Mesenchymal stem cell (in vitro differentiated cells and primary cell): ENCODE results near the gene AKT2.

Source experiments
- DNase-seq: peaks from one replicate; pipeline ENCODE4 v3.0.0-alpha.2; 2013
- H2AFZ ChIP-seq: one replicate; pipeline ENCODE4 v1.6.1; 2013; ENCODE audit warnings: low read depth, mild to moderate bottlenecking, control low read depth, inconsistent platforms, low read length, moderate library complexity
- H2AK5ac ChIP-seq: 2 replicates; pipeline ENCODE4 v1.6.1; 2013; ENCODE audit warnings: low read length, moderate library complexity, mild to moderate bottlenecking, inconsistent platforms; ENCODE audit not compliant: severe bottlenecking
- H2BK120ac ChIP-seq: one replicate; pipeline ENCODE4 v1.6.1; 2013; ENCODE audit warnings: low read depth, mild to moderate bottlenecking, inconsistent platforms, low read length, moderate library complexity
- H2BK12ac ChIP-seq, 2 experiments: one replicate each; pipeline ENCODE4 v1.6.1; 2013; ENCODE audit warnings: inconsistent platforms in 2 of 2, low read length in 2 of 2, mild to moderate bottlenecking in 2 of 2, moderate library complexity in 2 of 2, control low read depth in 1 of 2
- H2BK15ac ChIP-seq: one replicate; pipeline ENCODE4 v1.6.1; 2013; ENCODE audit warnings: mild to moderate bottlenecking, low read depth, inconsistent platforms; ENCODE audit not compliant: poor library complexity, severe bottlenecking
- H2BK5ac ChIP-seq: 2 replicates; pipeline ENCODE4 v1.6.1; 2013; ENCODE audit warnings: low read depth, mild to moderate bottlenecking, low read length, control low read depth, inconsistent platforms; ENCODE audit not compliant: poor library complexity, severe bottlenecking
- H3K14ac ChIP-seq, 2 experiments: one replicate each; pipeline ENCODE4 v1.6.1; 2013; ENCODE audit warnings: inconsistent platforms in 2 of 2, low read length in 2 of 2, control low read depth in 1 of 2, mild to moderate bottlenecking in 1 of 2, moderate library complexity in 1 of 2
- H3K18ac ChIP-seq, 2 experiments: one replicate each; pipeline ENCODE4 v1.6.1; 2013; ENCODE audit warnings: inconsistent platforms in 2 of 2, low read length in 2 of 2, control low read depth in 1 of 2, low read depth in 1 of 2, mild to moderate bottlenecking in 1 of 2
- H3K23ac ChIP-seq, 2 experiments: one replicate each; pipeline ENCODE4 v1.6.1; 2013; ENCODE audit warnings: inconsistent platforms in 2 of 2, low read length in 2 of 2, mild to moderate bottlenecking in 2 of 2, moderate library complexity in 2 of 2, control low read depth in 1 of 2
- H3K27ac ChIP-seq: 2 replicates; pipeline ENCODE4 v1.5.1; 2013; ENCODE audit warnings: mild to moderate bottlenecking, moderate library complexity, low read length, control low read depth, inconsistent platforms; ENCODE audit not compliant: poor library complexity, severe bottlenecking
- H3K27me3 ChIP-seq, 2 experiments: 2 replicates each; pipeline versions ENCODE4 v1.6.1 to v1.7.0; 2013; ENCODE audit warnings: low read length in 2 of 2, mild to moderate bottlenecking in 2 of 2, moderate library complexity in 2 of 2, control low read depth in 1 of 2, inconsistent platforms in 1 of 2; ENCODE audit not compliant: control insufficient read depth in 1 of 2, insufficient read depth in 1 of 2
- H3K36me3 ChIP-seq, 2 experiments: 2 replicates each; pipeline versions ENCODE4 v1.6.1 to v1.7.0; 2013; ENCODE audit warnings: low read length in 2 of 2, control low read depth in 1 of 2, inconsistent platforms in 1 of 2, low read depth in 1 of 2, mild to moderate bottlenecking in 1 of 2; ENCODE audit not compliant: insufficient read depth in 2 of 2, control insufficient read depth in 1 of 2
- H3K4ac ChIP-seq, 2 experiments: one replicate each; pipeline ENCODE4 v1.6.1; 2013; ENCODE audit warnings: inconsistent platforms in 2 of 2, low read length in 2 of 2, mild to moderate bottlenecking in 2 of 2, moderate library complexity in 2 of 2, control low read depth in 1 of 2, low read depth in 1 of 2
- H3K4me1 ChIP-seq: 2 replicates; pipeline ENCODE4 v1.6.1; 2013; ENCODE audit warnings: low read depth, low read length, control low read depth; ENCODE audit not compliant: control insufficient read depth, insufficient read depth
- H3K4me2 ChIP-seq: 2 replicates; pipeline ENCODE4 v1.6.1; 2013; ENCODE audit warnings: low read length, mild to moderate bottlenecking, inconsistent platforms; ENCODE audit not compliant: poor library complexity, severe bottlenecking
- H3K4me3 ChIP-seq, 2 experiments: 2 replicates each; pipeline versions ENCODE4 v1.5.1 to v1.7.0; 2013; ENCODE audit warnings: low read length in 2 of 2, mild to moderate bottlenecking in 2 of 2, control low read depth in 1 of 2, low read depth in 1 of 2; ENCODE audit not compliant: insufficient read depth in 1 of 2
- H3K79me1 ChIP-seq: replicated peaks from 2 replicates; pipeline ENCODE4 v1.6.1; 2013; ENCODE audit warnings: mild to moderate bottlenecking, control low read depth, low read length, inconsistent platforms; ENCODE audit not compliant: poor library complexity, severe bottlenecking
- H3K9ac ChIP-seq: 2 replicates; pipeline ENCODE4 v1.7.0; 2013; ENCODE audit warnings: mild to moderate bottlenecking, low read length, moderate library complexity
- H3K9me3 ChIP-seq: 2 replicates; pipeline ENCODE4 v1.7.0; 2013; ENCODE audit warnings: mild to moderate bottlenecking, low read length; ENCODE audit not compliant: control insufficient read depth
- H4K8ac ChIP-seq: one replicate; pipeline ENCODE4 v1.6.1; 2013; ENCODE audit warnings: inconsistent platforms, mild to moderate bottlenecking, low read length, moderate library complexity
- H4K91ac ChIP-seq: one replicate; pipeline ENCODE4 v1.6.1; 2013; ENCODE audit warnings: mild to moderate bottlenecking, low read length, inconsistent platforms
- WGBS: methylation state at CpG from one replicate; pipeline ENCODE4 v1.1.7; 2013; ENCODE audit warnings: mixed read lengths; 5-methylcytosine and 5-hydroxymethylcytosine counted together

The AKT2 gene

DNA sequence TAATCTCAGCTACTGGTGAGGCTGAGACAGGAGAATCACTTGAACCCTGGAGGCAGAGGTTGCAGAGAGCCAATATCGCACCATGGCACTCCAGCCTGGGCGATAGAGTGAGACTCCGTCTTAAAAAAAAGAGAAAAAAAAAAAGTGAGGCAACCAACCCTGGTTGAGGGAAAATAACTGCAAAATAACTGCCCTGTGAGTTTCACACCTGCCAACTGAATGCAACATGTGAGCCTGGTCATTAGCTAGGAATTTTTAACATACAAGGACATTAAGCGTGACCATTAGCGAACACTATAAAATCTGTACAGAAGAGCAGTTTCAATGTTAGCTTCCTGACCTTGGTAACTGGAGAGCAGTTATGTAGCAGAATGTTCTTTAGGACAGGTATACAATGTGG lies 56.3 kb downstream of the AKT2 start:
- Histone ChIP-seq H3K4me3 (no peak overlapping the region), H2AFZ (no peak overlapping the region), H3K18ac (no peak overlapping the region), H3K36me3 (peaks cover 4 to 15% of the 10 kb centered on the region in 2 experiments), H2BK5ac (no peak overlapping the region), H4K8ac (no peak overlapping the region), H2BK120ac (no peak overlapping the region), H2AK5ac (no peak overlapping the region), H3K23ac (no peak overlapping the region), H3K4me2 (no peak overlapping the region), H4K91ac (no peak overlapping the region), H3K9me3 (no peaks in the 10 kb centered on the region), H3K79me1 (peaks cover 6% of the 10 kb centered on the region), H3K4me1 (peaks cover 27% of the 10 kb centered on the region), H3K27me3 (peaks cover 0 to 4% of the 10 kb centered on the region in 2 experiments), H3K14ac (no peak overlapping the region), H3K27ac (no peak overlapping the region), H2BK12ac (no peak overlapping the region), H3K9ac (peak overlapping the region; percentile 40), H2BK15ac (no peak overlapping the region), H3K4ac (no peak overlapping the region)
- no peak for DNase-seq
- WGBS: 98% methylated on average over 5 of the region's 5 CpGs

DNA sequence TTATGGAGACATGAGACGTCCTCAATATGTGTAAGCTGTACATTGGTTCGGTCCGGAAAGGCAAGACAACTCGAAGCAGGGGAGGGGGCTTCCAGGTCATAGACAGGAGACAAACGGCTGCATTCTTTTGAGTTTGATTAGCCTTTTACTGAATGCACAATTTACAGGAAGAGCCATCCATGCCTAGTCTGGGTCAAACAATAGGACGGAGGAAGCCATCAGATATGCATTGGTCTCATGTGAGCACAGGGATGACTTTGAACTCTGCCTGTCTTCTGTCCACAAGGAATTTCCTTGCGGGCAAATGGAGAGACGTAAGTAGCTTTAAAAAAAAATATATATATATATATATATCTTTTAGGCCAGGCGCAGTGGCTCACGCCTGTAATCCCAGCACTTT lies 56.8 kb downstream of the AKT2 start:
- Histone ChIP-seq H2BK15ac (no peak overlapping the region), H2AFZ (no peak overlapping the region), H3K36me3 (peaks cover 2 to 10% of the 10 kb centered on the region in 2 experiments), H3K4me2 (no peak overlapping the region), H2BK120ac (no peak overlapping the region), H3K4ac (no peak overlapping the region), H4K91ac (no peak overlapping the region), H3K4me1 (peaks cover 27% of the 10 kb centered on the region), H2BK12ac (no peak overlapping the region), H2BK5ac (no peak overlapping the region), H3K4me3 (no peak overlapping the region), H3K23ac (no peak overlapping the region), H3K9ac (no peak overlapping the region), H4K8ac (no peak overlapping the region), H3K27ac (no peak overlapping the region), H3K18ac (no peak overlapping the region), H3K27me3 (peaks cover 0 to 4% of the 10 kb centered on the region in 2 experiments), H3K9me3 (no peaks in the 10 kb centered on the region), H3K14ac (no peak overlapping the region), H2AK5ac (no peak overlapping the region), H3K79me1 (peaks cover 6% of the 10 kb centered on the region)
- no peak for DNase-seq
- 86% methylated on average over 6 of the region's 10 CpGs for WGBS

DNA sequence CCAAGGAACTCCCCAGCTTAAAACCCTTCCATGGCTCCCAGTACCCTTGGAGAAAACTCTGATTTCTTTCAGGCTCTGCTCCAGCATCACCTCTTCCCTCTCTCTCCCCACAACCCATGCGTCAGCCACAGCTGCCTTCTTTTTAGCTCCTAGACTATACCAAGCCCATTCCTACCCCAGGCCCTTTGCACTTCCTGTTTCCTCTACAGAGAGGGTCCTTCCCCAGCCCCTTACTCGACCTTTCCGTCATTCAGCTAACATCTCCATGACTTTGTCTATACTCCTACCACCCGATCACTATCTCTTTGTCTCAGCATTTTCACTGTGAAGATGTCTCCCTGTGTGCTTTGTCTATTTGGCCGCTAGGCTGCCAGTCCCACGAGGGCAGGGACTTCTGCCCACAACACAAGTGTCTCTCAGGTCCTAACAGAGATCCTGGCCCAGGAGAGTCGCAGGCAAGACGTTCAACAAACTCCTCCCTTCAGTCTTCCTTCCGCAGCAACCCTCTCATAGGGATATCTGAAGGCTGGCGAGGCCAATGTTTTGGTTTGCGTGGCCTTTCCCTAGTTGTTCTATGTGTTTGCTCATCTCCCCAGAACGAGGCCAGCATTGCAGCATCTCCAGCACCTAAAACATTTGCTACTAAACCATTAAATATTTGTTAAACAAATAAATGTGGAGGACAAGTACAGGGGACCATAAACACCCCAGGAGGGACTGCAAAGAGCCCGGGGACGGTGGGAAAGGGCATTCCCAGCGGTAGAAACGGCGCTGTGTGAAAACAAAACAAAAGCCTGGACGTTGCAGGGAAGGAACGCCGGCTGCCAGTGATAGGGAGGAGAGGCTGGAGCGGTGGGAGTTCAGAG lies 59.5 kb downstream of the AKT2 start:
- no peak overlapping the region for H3K23ac ChIP-seq
- peaks cover 0 to 4% of the 10 kb centered on the region in 2 experiments for H3K27me3 ChIP-seq
- H3K4me2 ChIP-seq: peak overlapping the region; percentile 61
- H3K4me3 ChIP-seq: peak overlapping the region in 1 of 2 experiments; percentile 74
- no peak overlapping the region for H2AK5ac ChIP-seq
- no peak overlapping the region for H4K8ac ChIP-seq
- H3K9ac ChIP-seq: peak overlapping the region; percentile 76
- no peak overlapping the region for H3K14ac ChIP-seq
- H3K79me1 ChIP-seq: no peaks in the 10 kb centered on the region
- H2BK120ac ChIP-seq: no peak overlapping the region
- H2BK5ac ChIP-seq: no peak overlapping the region
- H3K9me3 ChIP-seq: no peaks in the 10 kb centered on the region
- H3K18ac ChIP-seq: no peak overlapping the region
- 68% methylated on average over 18 of the region's 21 CpGs for WGBS
- no peak overlapping the region for H2AFZ ChIP-seq
- H2BK12ac ChIP-seq: no peak overlapping the region
- no peak overlapping the region for H3K27ac ChIP-seq
- no peak overlapping the region for H2BK15ac ChIP-seq
- DNase-seq: no peak
- peaks cover 13% of the 10 kb centered on the region for H3K4me1 ChIP-seq
- no peak overlapping the region for H4K91ac ChIP-seq
- H3K36me3 ChIP-seq: no peaks in the 10 kb centered on the region
- H3K4ac ChIP-seq: no peak overlapping the region

DNA sequence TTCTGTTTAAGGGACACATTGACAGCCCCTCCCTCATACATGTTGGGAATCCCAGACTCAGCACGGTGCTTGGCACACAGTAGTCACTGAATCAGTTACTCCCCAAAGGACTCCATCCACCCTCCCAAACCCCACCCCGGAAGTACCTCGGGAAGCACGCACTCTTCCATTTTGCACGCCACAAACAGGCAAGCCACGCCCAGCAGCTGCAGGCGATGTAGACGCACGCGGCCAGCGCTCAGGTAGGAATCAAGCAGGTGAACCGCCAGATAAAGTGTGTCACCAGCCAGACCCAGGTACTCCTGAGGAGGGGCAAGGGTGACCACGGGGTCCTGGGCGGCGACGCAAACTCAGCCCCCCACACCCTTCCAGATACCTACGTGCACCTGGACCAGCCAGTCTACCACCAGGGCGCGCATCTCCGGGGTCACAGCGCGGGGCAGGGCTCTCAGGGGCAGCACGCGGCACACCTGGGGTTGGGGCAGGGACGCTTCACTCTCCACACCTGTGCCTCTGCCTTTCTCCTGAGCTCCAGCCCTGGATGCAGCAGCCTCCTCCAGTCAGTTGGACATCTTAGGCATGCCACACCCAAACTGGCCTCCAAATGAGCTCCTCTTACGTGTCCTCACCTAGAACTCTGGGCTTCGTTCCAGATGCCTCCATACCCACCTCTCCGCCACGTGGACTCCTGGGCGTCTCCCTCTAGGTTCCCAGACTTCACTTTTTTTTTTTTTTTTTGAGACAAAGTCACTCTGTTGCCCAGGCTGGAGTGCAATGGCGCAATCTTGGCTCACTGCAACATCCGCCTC lies 60.6 kb downstream of the AKT2 start:
- Histone ChIP-seq H2AFZ (no peak overlapping the region), H3K27me3 (peaks cover 0 to 4% of the 10 kb centered on the region in 2 experiments), H2BK15ac (no peak overlapping the region), H2BK120ac (no peak overlapping the region), H3K36me3 (no peaks in the 10 kb centered on the region), H3K4me3 (no peak overlapping the region), H3K4me2 (no peak overlapping the region), H3K9ac (no peak overlapping the region), H3K27ac (no peak overlapping the region), H2BK5ac (no peak overlapping the region), H4K8ac (no peak overlapping the region), H2BK12ac (no peak overlapping the region), H3K18ac (no peak overlapping the region), H3K23ac (no peak overlapping the region), H2AK5ac (no peak overlapping the region), H3K4me1 (peaks cover 16% of the 10 kb centered on the region), H4K91ac (no peak overlapping the region), H3K4ac (no peak overlapping the region), H3K9me3 (no peaks in the 10 kb centered on the region), H3K79me1 (no peaks in the 10 kb centered on the region), H3K14ac (no peak overlapping the region)
- no peak for DNase-seq
- WGBS: 93% methylated on average over 32 of the region's 32 CpGs
